ENCODE measurements around the gene KRTAP10-12. TPM values are rescaled to one million over a fixed set of nuclear protein-coding genes. Genes with fewer than 3 reads are reported as not detected.

KRTAP10-12 gene
- total RNA-seq, 2 experiments from 2014 or later, result not detected

- H3K36me3 Mint-ChIP-seq (ENCODE audit: low read depth), result no peaks in the 10 kb centered on the region
- H3K9me3 Mint-ChIP-seq, result peaks cover 4% of the 10 kb centered on the region
- ChIA-PET CTCF (interaction anchor here (0.7 to 2.9 kb wide), 26 partner anchors 9 to 241 kb away, joined by 3 to 31 read pairs (median 4); partner anchors contain the start of genes KRTAP10-11 and TSPEAR), POLR2A (interaction anchor here (0.6 kb wide), 1 partner anchor 153 kb away, joined by 3 read pairs; no protein-coding TSS in a partner anchor)
- DNase-seq, result no peak
- peaks cover 4% of the 10 kb centered on the region for H3K4me1 Mint-ChIP-seq (ENCODE audit: low read depth)
- H3K4me3 Mint-ChIP-seq, result no peak overlapping the region
- no peak for ATAC-seq
- intact Hi-C loops (cut with micrococcal nuclease), result loop anchor here (10.0 kb wide), 1 partner anchor 228 kb away; no protein-coding TSS in a partner anchor
- TF ChIP-seq, protein P1, sequence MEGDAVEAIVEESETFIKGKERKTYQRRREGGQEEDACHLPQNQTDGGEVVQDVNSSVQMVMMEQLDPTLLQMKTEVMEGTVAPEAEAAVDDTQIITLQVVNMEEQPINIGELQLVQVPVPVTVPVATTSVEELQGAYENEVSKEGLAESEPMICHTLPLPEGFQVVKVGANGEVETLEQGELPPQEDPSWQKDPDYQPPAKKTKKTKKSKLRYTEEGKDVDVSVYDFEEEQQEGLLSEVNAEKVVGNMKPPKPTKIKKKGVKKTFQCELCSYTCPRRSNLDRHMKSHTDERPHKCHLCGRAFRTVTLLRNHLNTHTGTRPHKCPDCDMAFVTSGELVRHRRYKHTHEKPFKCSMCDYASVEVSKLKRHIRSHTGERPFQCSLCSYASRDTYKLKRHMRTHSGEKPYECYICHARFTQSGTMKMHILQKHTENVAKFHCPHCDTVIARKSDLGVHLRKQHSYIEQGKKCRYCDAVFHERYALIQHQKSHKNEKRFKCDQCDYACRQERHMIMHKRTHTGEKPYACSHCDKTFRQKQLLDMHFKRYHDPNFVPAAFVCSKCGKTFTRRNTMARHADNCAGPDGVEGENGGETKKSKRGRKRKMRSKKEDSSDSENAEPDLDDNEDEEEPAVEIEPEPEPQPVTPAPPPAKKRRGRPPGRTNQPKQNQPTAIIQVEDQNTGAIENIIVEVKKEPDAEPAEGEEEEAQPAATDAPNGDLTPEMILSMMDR (IDR thresholded peaks at IDR 0.05), result peak; percentile 48
- no peak overlapping the region for H3K27ac Mint-ChIP-seq
- no peaks in the 10 kb centered on the region for H3K27me3 Mint-ChIP-seq
Observed at GRCh38 chr21:44742418-44743153, 45.6 kb downstream of the KRTAP10-12 start.

Other genes with a start within 250 kb of the KRTAP10-12 start
- 1 to 10 TPM; 1.8 to 1.9 TPM for gene LRRC3, start 241.7 kb upstream of the KRTAP10-12 start, total RNA-seq
- not detected for gene KRTAP10-1, start 157.0 kb upstream of the KRTAP10-12 start, total RNA-seq
- gene KRTAP10-2, start 145.7 kb upstream of the KRTAP10-12 start, total RNA-seq, result not detected
- not detected for gene KRTAP10-3, start 138.4 kb upstream of the KRTAP10-12 start, total RNA-seq
- not detected for gene KRTAP10-4, start 123.4 kb upstream of the KRTAP10-12 start, total RNA-seq
- not detected for gene KRTAP10-5, start 116.6 kb upstream of the KRTAP10-12 start, total RNA-seq
- not detected for gene KRTAP10-6, start 104.7 kb upstream of the KRTAP10-12 start, total RNA-seq
- gene KRTAP10-7, start 96.6 kb upstream of the KRTAP10-12 start, total RNA-seq, result not detected
- not detected for gene KRTAP10-8, start 85.1 kb upstream of the KRTAP10-12 start, total RNA-seq
- not detected for gene KRTAP10-9, start 70.1 kb upstream of the KRTAP10-12 start, total RNA-seq
- gene KRTAP10-10, start 59.8 kb upstream of the KRTAP10-12 start, total RNA-seq, result not detected
- gene KRTAP10-11, start 50.8 kb upstream of the KRTAP10-12 start, total RNA-seq, result not detected
- gene KRTAP12-4, start 42.5 kb upstream of the KRTAP10-12 start, total RNA-seq, result not detected
- not detected for gene KRTAP12-3, start 39.2 kb upstream of the KRTAP10-12 start, total RNA-seq
- gene KRTAP12-2, start 30.2 kb upstream of the KRTAP10-12 start, total RNA-seq, result not detected
- not detected for gene KRTAP12-1, start 15.0 kb upstream of the KRTAP10-12 start, total RNA-seq
- not detected for gene TSPEAR, start 14.4 kb downstream of the KRTAP10-12 start, total RNA-seq
- gene UBE2G2, start 104.6 kb downstream of the KRTAP10-12 start, total RNA-seq, result 100 to 1,000 TPM; 113 to 115 TPM
- gene SUMO3, start 120.9 kb downstream of the KRTAP10-12 start, total RNA-seq, result 10 to 100 TPM; 69.8 to 72.9 TPM
- 10 to 100 TPM; 60.7 to 61.8 TPM for gene PTTG1IP, start 176.5 kb downstream of the KRTAP10-12 start, total RNA-seq
- gene ITGB2, start 223.7 kb downstream of the KRTAP10-12 start, total RNA-seq, result 100 to 1,000 TPM; 340 to 343 TPM
- gene SLX9, start 242.9 kb downstream of the KRTAP10-12 start, total RNA-seq, result 10 to 100 TPM; 76.0 to 76.5 TPM

Measured in activated CD8-positive, alpha-beta T cell treated with anti-CD3 and anti-CD28 coated beads for 36 hours (primary cell).